OCI-LY1 (cell line): ENCODE measurements around the gene CDC37.
"Not testable (repeated sequence)": the region's sequence is repeated elsewhere in the genome, so short reads cannot be mapped to it uniquely, and the experiment has no call there.

Experiments
- H2AFZ ChIP-seq: fragments of 200-600 bp; sonication (generic), shearing (Covaris generic); 2 replicates; pipeline ENCODE4 v1.6.0; 2014; ENCODE audit warnings: antibody characterized with exemption, mild to moderate bottlenecking, low read length
- H3F3A ChIP-seq: fragments of 200-600 bp; sonication (generic), shearing (Covaris generic); 2 replicates; pipeline ENCODE4 v1.6.0; 2014; ENCODE audit warnings: mild to moderate bottlenecking, antibody characterized with exemption, low read length, moderate library complexity; ENCODE audit not compliant: insufficient read depth
- H3K27ac ChIP-seq: fragments of 200-600 bp; sonication (generic); 2 replicates; pipeline ENCODE4 v1.5.1; 2014; ENCODE audit warnings: low read length, mixed run types, mild to moderate bottlenecking, low read depth; ENCODE audit not compliant: poor library complexity, severe bottlenecking
- H3K27me3 ChIP-seq: fragments of 200-600 bp; sonication (generic); 2 replicates; pipeline ENCODE4 v1.6.0; 2014; ENCODE audit warnings: antibody characterized with exemption, mild to moderate bottlenecking, low read length, moderate library complexity; ENCODE audit not compliant: insufficient read depth
- H3K36me3 ChIP-seq: fragments of 200-600 bp; sonication (generic); 2 replicates; pipeline ENCODE4 v1.6.1; 2014; ENCODE audit warnings: mild to moderate bottlenecking, antibody characterized with exemption, low read length, moderate library complexity, mixed read lengths; ENCODE audit not compliant: insufficient read depth
- H3K4me1 ChIP-seq: fragments of 200-600 bp; sonication (generic); 2 replicates; pipeline ENCODE4 v1.5.1; 2014; ENCODE audit warnings: mild to moderate bottlenecking, low read length, moderate library complexity; ENCODE audit not compliant: insufficient read depth, severe bottlenecking
- H3K4me2 ChIP-seq: fragments of 200-600 bp; sonication (generic), shearing (Covaris generic); 2 replicates; pipeline ENCODE4 v1.6.1; 2014; ENCODE audit warnings: low read length
- H3K4me3 ChIP-seq: fragments of 200-600 bp; sonication (generic); 2 replicates; pipeline ENCODE4 v1.5.1; 2014; ENCODE audit warnings: low read length, low read depth, mild to moderate bottlenecking, mixed read lengths; ENCODE audit not compliant: poor library complexity, severe bottlenecking
- H3K79me2 ChIP-seq: fragments of 200-600 bp; shearing (Covaris generic); 2 replicates; pipeline ENCODE4 v1.6.1; 2016; ENCODE audit warnings: mixed run types, low read length, mixed read lengths; ENCODE audit not compliant: insufficient read depth
- H3K9ac ChIP-seq: fragments of 200-600 bp; sonication (generic), shearing (Covaris generic); 2 replicates; pipeline ENCODE4 v1.6.1; 2014; ENCODE audit warnings: mild to moderate bottlenecking, low read length, mixed read lengths
- H3K9me2 ChIP-seq: fragments of 200-600 bp; sonication (generic), shearing (Covaris generic); 2 replicates; pipeline ENCODE4 v1.6.1; 2014; ENCODE audit warnings: low read depth, mild to moderate bottlenecking, low read length, mixed read lengths
- H3K9me3 ChIP-seq: fragments of 200-600 bp; shearing (Covaris generic); 2 replicates; pipeline ENCODE4 v1.6.1; 2014; ENCODE audit warnings: low read length, mixed read lengths
- H4K20me1 ChIP-seq: fragments of 200-600 bp; sonication (generic), shearing (Covaris generic); 2 replicates; pipeline ENCODE4 v1.6.0; 2016; ENCODE audit warnings: mild to moderate bottlenecking, low read length; ENCODE audit not compliant: insufficient read depth
- EZH2 ChIP-seq: fragments of 200-600 bp; sonication (generic), shearing (Covaris generic); IDR thresholded peaks from 2 replicates; pipeline ENCODE4 v1.8.0; 2017; ENCODE audit warnings: borderline replicate concordance, mixed run types, mild to moderate bottlenecking, antibody characterized with exemption, low read length, moderate library complexity, mixed read lengths
- TF ChIP-seq, protein P1 (sequence below): fragments of 200-600 bp; sonication (generic), shearing (Covaris generic); IDR thresholded peaks from 2 replicates; pipeline ENCODE4 v1.5.1; 2017; ENCODE audit warnings: mild to moderate bottlenecking, antibody characterized with exemption, low read length, moderate library complexity, mixed read lengths

Gene CDC37

DNA sequence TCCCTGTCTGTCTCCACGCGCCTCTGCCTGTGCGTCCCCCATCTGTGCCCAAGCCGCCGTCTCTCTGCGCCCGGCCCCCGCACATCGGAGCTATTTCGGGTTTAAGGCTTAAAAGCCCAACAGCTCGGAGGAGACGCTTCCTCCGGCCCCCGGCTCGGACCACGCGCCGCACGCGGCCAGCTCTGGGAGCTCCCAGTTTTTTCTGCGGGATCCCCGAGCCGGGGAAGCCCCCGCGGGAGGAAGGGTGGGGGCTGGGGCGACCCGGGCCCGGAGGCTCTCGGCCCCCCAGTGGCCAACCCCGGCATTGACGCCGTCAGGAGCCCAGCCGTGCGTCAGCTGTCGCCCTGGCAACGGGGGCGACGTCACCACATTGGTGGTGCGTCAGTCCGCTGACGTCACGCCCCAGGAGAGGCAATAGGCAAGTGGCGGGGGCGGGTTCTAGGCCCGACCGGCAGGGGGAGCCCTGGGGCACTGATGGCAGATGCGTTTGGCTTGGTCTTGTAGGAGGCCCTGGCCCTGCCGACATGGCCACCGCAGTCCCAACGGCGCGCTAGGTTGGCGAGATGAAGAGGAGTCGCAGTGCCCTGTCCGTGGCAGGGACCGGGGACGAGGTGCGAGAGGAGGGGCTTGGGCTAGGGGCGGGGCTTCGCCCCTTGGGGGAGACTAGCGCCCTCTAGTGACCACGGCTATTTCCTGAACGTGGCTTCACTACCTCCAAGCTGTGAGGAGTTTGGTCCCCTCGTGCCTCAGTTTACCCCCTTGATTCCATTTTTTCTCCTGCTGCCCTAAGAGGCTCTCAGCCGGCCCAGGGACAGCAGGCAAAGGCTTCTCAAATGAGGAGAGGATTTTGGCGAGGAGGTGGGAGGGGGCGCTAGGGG, 13.3 kb upstream of the CDC37 start:
- TF ChIP-seq, protein P1, sequence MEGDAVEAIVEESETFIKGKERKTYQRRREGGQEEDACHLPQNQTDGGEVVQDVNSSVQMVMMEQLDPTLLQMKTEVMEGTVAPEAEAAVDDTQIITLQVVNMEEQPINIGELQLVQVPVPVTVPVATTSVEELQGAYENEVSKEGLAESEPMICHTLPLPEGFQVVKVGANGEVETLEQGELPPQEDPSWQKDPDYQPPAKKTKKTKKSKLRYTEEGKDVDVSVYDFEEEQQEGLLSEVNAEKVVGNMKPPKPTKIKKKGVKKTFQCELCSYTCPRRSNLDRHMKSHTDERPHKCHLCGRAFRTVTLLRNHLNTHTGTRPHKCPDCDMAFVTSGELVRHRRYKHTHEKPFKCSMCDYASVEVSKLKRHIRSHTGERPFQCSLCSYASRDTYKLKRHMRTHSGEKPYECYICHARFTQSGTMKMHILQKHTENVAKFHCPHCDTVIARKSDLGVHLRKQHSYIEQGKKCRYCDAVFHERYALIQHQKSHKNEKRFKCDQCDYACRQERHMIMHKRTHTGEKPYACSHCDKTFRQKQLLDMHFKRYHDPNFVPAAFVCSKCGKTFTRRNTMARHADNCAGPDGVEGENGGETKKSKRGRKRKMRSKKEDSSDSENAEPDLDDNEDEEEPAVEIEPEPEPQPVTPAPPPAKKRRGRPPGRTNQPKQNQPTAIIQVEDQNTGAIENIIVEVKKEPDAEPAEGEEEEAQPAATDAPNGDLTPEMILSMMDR, result peak; percentile 98
- no peak for TF ChIP-seq EZH2
- Histone ChIP-seq H3K4me1 (peaks cover 44% of the 10 kb centered on the region), H3F3A (no peaks in the 10 kb centered on the region), H3K27me3 (no peaks in the 10 kb centered on the region), H3K9me2 (no peaks in the 10 kb centered on the region), H3K9ac (peak overlapping the region; percentile 59), H3K4me3 (peak overlapping the region; percentile 60), H3K9me3 (no peaks in the 10 kb centered on the region), H3K36me3 (no peaks in the 10 kb centered on the region), H3K27ac (peak overlapping the region; percentile 63), H2AFZ (no peak overlapping the region), H4K20me1 (no peaks in the 10 kb centered on the region), H3K79me2 (no peaks in the 10 kb centered on the region), H3K4me2 (peak overlapping the region; percentile 70)

DNA sequence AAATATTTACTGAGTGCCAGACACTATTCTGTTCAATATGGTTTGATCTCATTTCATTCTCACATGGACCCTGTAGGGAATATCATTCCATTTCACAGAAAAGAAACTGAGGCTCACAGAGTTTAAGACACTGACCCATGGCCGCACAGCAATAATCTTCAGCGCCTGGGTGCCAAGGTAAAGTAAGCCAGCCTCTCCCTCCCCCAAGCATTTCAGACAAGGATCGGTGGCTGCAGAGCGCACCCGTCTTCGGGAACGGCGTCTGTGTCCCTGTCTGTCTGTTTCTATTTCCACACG, 12.7 kb upstream of the CDC37 start:
- Histone ChIP-seq H2AFZ (no peak overlapping the region), H3K9me3 (no peaks in the 10 kb centered on the region), H3F3A (no peaks in the 10 kb centered on the region), H3K9ac (peak overlapping the region; percentile 59), H3K4me2 (peak overlapping the region; percentile 70), H3K4me3 (peak overlapping the region; percentile 60), H3K4me1 (peaks cover 50% of the 10 kb centered on the region), H4K20me1 (no peaks in the 10 kb centered on the region), H3K27me3 (no peaks in the 10 kb centered on the region), H3K9me2 (no peaks in the 10 kb centered on the region), H3K36me3 (no peaks in the 10 kb centered on the region), H3K79me2 (no peaks in the 10 kb centered on the region), H3K27ac (peak overlapping the region; percentile 63)
- TF ChIP-seq, protein P1, result no peak

DNA sequence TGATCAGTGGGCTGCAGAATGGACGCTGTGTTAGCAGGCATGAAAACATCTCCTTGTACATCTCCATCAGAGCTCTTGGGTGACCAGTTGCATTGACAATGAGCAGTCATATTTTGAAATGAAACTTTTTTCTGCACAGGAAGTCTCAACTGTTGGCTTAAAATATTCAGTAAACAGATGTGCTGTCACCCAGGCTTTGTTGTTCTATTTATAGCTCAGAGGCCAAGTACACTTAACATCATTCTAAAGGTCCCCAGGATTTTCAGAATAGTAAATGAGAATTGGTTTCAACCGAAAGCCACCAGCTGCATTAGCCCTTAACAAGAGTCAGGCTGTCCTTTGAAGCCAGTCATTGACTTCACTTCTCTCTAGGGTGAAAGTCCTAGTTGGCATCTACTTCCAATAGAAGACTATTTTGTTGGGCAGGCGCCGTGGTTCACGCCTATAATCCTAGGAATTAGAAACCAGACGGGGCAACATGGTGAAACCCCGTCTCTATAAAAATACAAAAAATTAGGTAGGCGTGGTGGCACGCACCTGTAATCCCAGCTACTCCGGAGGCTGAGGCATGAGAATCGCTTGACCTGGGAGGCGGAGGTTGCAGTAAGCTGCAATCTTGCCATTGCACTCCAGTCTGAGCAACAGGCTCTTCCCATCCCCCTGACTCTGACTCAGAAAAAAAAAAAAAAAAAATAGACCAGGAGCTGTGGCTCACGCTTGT, 9.1 kb upstream of the CDC37 start:
- H3K27ac ChIP-seq, result peak overlapping the region; percentile 93

DNA sequence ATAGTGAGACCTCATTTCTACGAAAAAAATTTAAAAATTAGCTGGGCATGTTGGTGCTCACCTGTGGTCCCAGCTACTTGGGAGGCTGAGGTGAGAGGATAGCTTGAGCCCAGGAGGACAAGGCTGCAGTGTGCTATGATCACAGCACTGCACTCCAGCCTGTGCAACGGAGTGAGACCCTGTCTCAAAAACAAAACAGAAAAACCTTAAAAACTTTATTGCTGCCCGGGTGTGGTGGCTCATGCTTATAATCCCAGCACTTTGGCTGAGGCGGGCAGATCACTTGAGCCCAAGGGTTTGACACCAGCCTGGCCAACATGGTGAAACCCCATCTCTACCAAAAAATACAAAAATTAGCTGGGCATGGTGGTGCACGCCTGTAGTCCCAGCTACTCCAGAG, 7.9 kb upstream of the CDC37 start:
- peak overlapping the region; percentile 41 for H3K4me2 ChIP-seq
- peak overlapping the region; percentile 27; the same call in 1 of the 2 replicates for H3K9ac ChIP-seq
- H2AFZ ChIP-seq, H3K36me3 ChIP-seq, H4K20me1 ChIP-seq, H3K79me2 ChIP-seq, H3F3A ChIP-seq, H3K27me3 ChIP-seq, H3K4me3 ChIP-seq, H3K9me2 ChIP-seq, H3K9me3 ChIP-seq: not testable (repeated sequence)
- H3K27ac ChIP-seq, result peak overlapping the region; percentile 93
- H3K4me1 ChIP-seq, result peaks cover 49% of the 10 kb centered on the region

More for the DNA sequence above, 9.1 kb upstream of the CDC37 start:
- Histone ChIP-seq H3K9me3 (no peaks in the 10 kb centered on the region), H4K20me1 (no peaks in the 10 kb centered on the region), H3K4me1 (peaks cover 51% of the 10 kb centered on the region), H3F3A (no peaks in the 10 kb centered on the region), H3K79me2 (no peaks in the 10 kb centered on the region), H3K9me2 (no peaks in the 10 kb centered on the region), H3K4me2 (peak overlapping the region; percentile 27), H3K27me3 (no peaks in the 10 kb centered on the region; the same call in 1 of the 2 replicates), H2AFZ (no peak overlapping the region), H3K36me3 (no peaks in the 10 kb centered on the region), H3K4me3 (no peak overlapping the region), H3K9ac (no peak overlapping the region)
- TF ChIP-seq, protein P1, result no peak
- TF ChIP-seq EZH2, result no peak
